HCT116 (cell line): ENCODE results near the gene ZNF594. TPM values are rescaled to one million over a fixed set of nuclear protein-coding genes. Genes with fewer than 3 reads are reported as not detected.

Experiments
- ATAC-seq: fragments of 200-7000 bp; cut with Tn5 transposase; 2 replicates; pipeline ENCODE4 v1.9.1; 2020; ENCODE audit warnings: mild to moderate bottlenecking, moderate library complexity
- BruUV-seq: library from RNA; stranded (reverse); fragments of 400-500 nt; replicated peaks from 2 replicates; lab custom pipeline; 2021; lab: Mats Ljungman, UMichigan
- CTCF ChIA-PET: fragments of 300-600 bp; sonication (Branson Sonifier 250); formaldehyde crosslinking; loops from one replicate; lab custom pipeline; 2021; ENCODE audit warnings: antibody characterized with exemption; lab: Charles Lee
- POLR2A ChIA-PET: fragments of 300-600, 350-600 bp; sonication (Branson Sonifier 250); formaldehyde crosslinking; loops from one replicate; lab custom pipeline; 2021; ENCODE audit warnings: antibody characterized with exemption; lab: Charles Lee
- RAD21 ChIA-PET, 2 experiments: fragments of 300-600 bp; sonication (Branson Sonifier 250); formaldehyde crosslinking; loops; one replicate each; lab custom pipeline; 2023; ENCODE audit warnings: low total read pairs in 2 of 2; ENCODE audit not compliant: uncharacterized antibody in 2 of 2, unreplicated experiment in 2 of 2, low non-redundant PET in 1 of 2; lab: Charles Lee
- DNase-seq: peaks from one replicate; pipeline ENCODE4 v3.0.0-alpha.2; 2010; ENCODE audit warnings: low read depth, low spot score
- H2AFZ ChIP-seq: fragments of 200-600 bp; shearing (Covaris generic), sonication (generic); 2 replicates; pipeline ENCODE4 v1.6.1; 2017; ENCODE audit warnings: low read depth, mixed run types, mixed read lengths, antibody characterized with exemption, low read length; ENCODE audit not compliant: poor library complexity, severe bottlenecking
- H3K27ac ChIP-seq: 2 replicates; pipeline ENCODE4 v1.5.1; 2012; ENCODE audit warnings: low read depth, low read length
- H3K27me3 ChIP-seq: fragments of 200-600 bp; sonication (generic); 2 replicates; pipeline ENCODE4 v1.6.1; 2016; ENCODE audit warnings: mixed run types, low read length, mixed read lengths; ENCODE audit not compliant: insufficient read depth
- H3K36me3 ChIP-seq, 2 experiments: fragments of 200-500 bp in 1 of 2; fragments of 200-600 bp in 1 of 2; sonication (Bioruptor generic) in 1 of 2; sonication (generic) in 1 of 2; 2 replicates each; pipeline versions ENCODE4 v1.5.1 to v1.6.1; 2014 to 2016; ENCODE audit warnings: low read length in 2 of 2, inconsistent platforms in 1 of 2, mixed read lengths in 1 of 2, mixed run types in 1 of 2; ENCODE audit not compliant: insufficient read depth in 2 of 2, control insufficient read depth in 1 of 2
- H3K4me1 ChIP-seq, 2 experiments: fragments of 200-600 bp in 1 of 2; sonication (generic) in 1 of 2; 2 replicates each; pipeline versions ENCODE4 v1.5.1 to v1.6.1; 2012 to 2017; ENCODE audit warnings: low read length in 2 of 2, inconsistent platforms in 1 of 2, mild to moderate bottlenecking in 1 of 2, mixed read lengths in 1 of 2, mixed run types in 1 of 2, moderate library complexity in 1 of 2; ENCODE audit not compliant: insufficient read depth in 2 of 2, control insufficient read depth in 1 of 2
- H3K4me2 ChIP-seq: fragments of 200-600 bp; sonication (generic); 2 replicates; pipeline ENCODE4 v1.6.1; 2017; ENCODE audit warnings: mixed run types, low read length, mixed read lengths
- H3K4me3 ChIP-seq, 2 experiments: fragments of 200-600 bp in 1 of 2; sonication (generic) in 1 of 2; replicated peaks in 1 of 2; 2 replicates each; pipeline ENCODE4 v1.5.1; 2011 to 2016; ENCODE audit warnings: low read length in 2 of 2, control low read depth in 1 of 2, low read depth in 1 of 2, mild to moderate bottlenecking in 1 of 2, mixed read lengths in 1 of 2, mixed run types in 1 of 2
- H3K79me2 ChIP-seq: fragments of 200-600 bp; sonication (generic); 2 replicates; pipeline ENCODE4 v1.6.1; 2017; ENCODE audit warnings: mild to moderate bottlenecking, mixed run types, low read length, moderate library complexity, mixed read lengths; ENCODE audit not compliant: insufficient read depth
- H3K9ac ChIP-seq: fragments of 200-600 bp; sonication (generic); 2 replicates; pipeline ENCODE4 v1.6.1; 2016; ENCODE audit warnings: low read length, mixed read lengths
- H3K9me2 ChIP-seq: fragments of 200-600 bp; sonication (generic), shearing (Covaris generic); 2 replicates; pipeline ENCODE4 v1.6.1; 2017; ENCODE audit warnings: mixed run types, mild to moderate bottlenecking, moderate library complexity; ENCODE audit not compliant: insufficient read depth
- H3K9me3 ChIP-seq, 2 experiments: fragments of 200-500 bp in 1 of 2; fragments of 200-600 bp in 1 of 2; sonication (Bioruptor generic) in 1 of 2; sonication (generic) in 1 of 2; 2 replicates each; pipeline ENCODE4 v1.6.1; 2014 to 2017; ENCODE audit warnings: low read length in 2 of 2, mixed read lengths in 2 of 2, inconsistent platforms in 1 of 2, low read depth in 1 of 2, mild to moderate bottlenecking in 1 of 2, mixed run types in 1 of 2, moderate library complexity in 1 of 2; ENCODE audit not compliant: control insufficient read depth in 1 of 2, insufficient read depth in 1 of 2
- H4K20me1 ChIP-seq: fragments of 200-600 bp; sonication (generic), shearing (Covaris generic); 2 replicates; pipeline ENCODE4 v1.6.1; 2017; ENCODE audit warnings: mixed run types, mild to moderate bottlenecking, moderate library complexity; ENCODE audit not compliant: insufficient read depth
- FOSL1 ChIP-seq: IDR thresholded peaks from 2 replicates; pipeline ENCODE4 v1.6.1; 2012; ENCODE audit warnings: low read depth
- JUND ChIP-seq: IDR thresholded peaks from 2 replicates; pipeline ENCODE4 v1.6.1; 2012
- RAD21 ChIP-seq: IDR thresholded peaks from 2 replicates; pipeline ENCODE4 v1.6.1; 2012; ENCODE audit warnings: low read depth, mild to moderate bottlenecking
- SP1 ChIP-seq: IDR thresholded peaks from 2 replicates; pipeline ENCODE4 v1.6.1; 2012; ENCODE audit warnings: low read depth
- SRF ChIP-seq: IDR thresholded peaks from 2 replicates; pipeline ENCODE4 v1.6.1; 2012; ENCODE audit warnings: low read depth
- TCF7L2 ChIP-seq: IDR thresholded peaks from 2 replicates; pipeline ENCODE4 v1.7.0; 2011; ENCODE audit warnings: borderline replicate concordance, inconsistent platforms; ENCODE audit not compliant: insufficient read depth, insufficient read length; ENCODE audit errors: extremely low read depth
- ZFX ChIP-seq: fragments of 450-650 bp; IDR thresholded peaks from 2 replicates; pipeline ENCODE4 v1.6.1; 2017
- intact Hi-C: fragments of 100-400 bp; cut with micrococcal nuclease; formaldehyde crosslinking; loops from 2 replicates; pipeline ENCODE4 v1.10.0; 2022
- total RNA-seq: library from RNA; stranded (reverse); gene quantifications from one replicate; pipeline ENCODE4 v1.2.1, GENCODE V29; 2021; ENCODE audit not compliant: unreplicated experiment
- TF ChIP-seq, protein P1 (sequence below): IDR thresholded peaks from 2 replicates; pipeline ENCODE4 v1.6.1; 2011; ENCODE audit warnings: mild to moderate bottlenecking, low read length, moderate library complexity; ENCODE audit not compliant: insufficient replicate concordance; ENCODE audit errors: extremely low read depth
- TF ChIP-seq, protein P2 (sequence below): IDR thresholded peaks from 2 replicates; pipeline ENCODE4 v1.6.1; 2012; ENCODE audit warnings: low read depth

Gene ZNF594
- total RNA-seq, 1 experiment from 2014 or later, result 8.3 TPM

- ChIA-PET CTCF (no interaction called here), RAD21 (no interaction called here), POLR2A (no interaction called here)
- no peak overlapping the region for H3K4me2 ChIP-seq
- H3K4me3 ChIP-seq, result no peak overlapping the region
- ATAC-seq, result no peak
- no peaks in the 10 kb centered on the region for H3K79me2 ChIP-seq
- no peak overlapping the region for H3K27ac ChIP-seq
- no peak for DNase-seq
- H4K20me1 ChIP-seq, result no peaks in the 10 kb centered on the region
- H3K9me3 ChIP-seq, result no peaks in the 10 kb centered on the region
- no peaks in the 10 kb centered on the region for H3K4me1 ChIP-seq
- no peaks in the 10 kb centered on the region for H3K27me3 ChIP-seq
- no peak overlapping the region for H3K9ac ChIP-seq
- BruUV-seq, result no TSS peak
- no peak overlapping the region for H2AFZ ChIP-seq
- intact Hi-C loops, result no loop called here
- H3K9me2 ChIP-seq, result no peaks in the 10 kb centered on the region
- no peaks in the 10 kb centered on the region for H3K36me3 ChIP-seq
- no peak for TF ChIP-seq SRF
- TF ChIP-seq JUND, result no peak
- no peak for TF ChIP-seq FOSL1
- TF ChIP-seq, protein P1, sequence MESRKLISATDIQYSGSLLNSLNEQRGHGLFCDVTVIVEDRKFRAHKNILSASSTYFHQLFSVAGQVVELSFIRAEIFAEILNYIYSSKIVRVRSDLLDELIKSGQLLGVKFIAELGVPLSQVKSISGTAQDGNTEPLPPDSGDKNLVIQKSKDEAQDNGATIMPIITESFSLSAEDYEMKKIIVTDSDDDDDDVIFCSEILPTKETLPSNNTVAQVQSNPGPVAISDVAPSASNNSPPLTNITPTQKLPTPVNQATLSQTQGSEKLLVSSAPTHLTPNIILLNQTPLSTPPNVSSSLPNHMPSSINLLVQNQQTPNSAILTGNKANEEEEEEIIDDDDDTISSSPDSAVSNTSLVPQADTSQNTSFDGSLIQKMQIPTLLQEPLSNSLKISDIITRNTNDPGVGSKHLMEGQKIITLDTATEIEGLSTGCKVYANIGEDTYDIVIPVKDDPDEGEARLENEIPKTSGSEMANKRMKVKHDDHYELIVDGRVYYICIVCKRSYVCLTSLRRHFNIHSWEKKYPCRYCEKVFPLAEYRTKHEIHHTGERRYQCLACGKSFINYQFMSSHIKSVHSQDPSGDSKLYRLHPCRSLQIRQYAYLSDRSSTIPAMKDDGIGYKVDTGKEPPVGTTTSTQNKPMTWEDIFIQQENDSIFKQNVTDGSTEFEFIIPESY, result no peak
- no peak for TF ChIP-seq ZFX
- no peak for TF ChIP-seq TCF7L2
- no peak for TF ChIP-seq SP1
- TF ChIP-seq RAD21, result no peak
- TF ChIP-seq, protein P2, sequence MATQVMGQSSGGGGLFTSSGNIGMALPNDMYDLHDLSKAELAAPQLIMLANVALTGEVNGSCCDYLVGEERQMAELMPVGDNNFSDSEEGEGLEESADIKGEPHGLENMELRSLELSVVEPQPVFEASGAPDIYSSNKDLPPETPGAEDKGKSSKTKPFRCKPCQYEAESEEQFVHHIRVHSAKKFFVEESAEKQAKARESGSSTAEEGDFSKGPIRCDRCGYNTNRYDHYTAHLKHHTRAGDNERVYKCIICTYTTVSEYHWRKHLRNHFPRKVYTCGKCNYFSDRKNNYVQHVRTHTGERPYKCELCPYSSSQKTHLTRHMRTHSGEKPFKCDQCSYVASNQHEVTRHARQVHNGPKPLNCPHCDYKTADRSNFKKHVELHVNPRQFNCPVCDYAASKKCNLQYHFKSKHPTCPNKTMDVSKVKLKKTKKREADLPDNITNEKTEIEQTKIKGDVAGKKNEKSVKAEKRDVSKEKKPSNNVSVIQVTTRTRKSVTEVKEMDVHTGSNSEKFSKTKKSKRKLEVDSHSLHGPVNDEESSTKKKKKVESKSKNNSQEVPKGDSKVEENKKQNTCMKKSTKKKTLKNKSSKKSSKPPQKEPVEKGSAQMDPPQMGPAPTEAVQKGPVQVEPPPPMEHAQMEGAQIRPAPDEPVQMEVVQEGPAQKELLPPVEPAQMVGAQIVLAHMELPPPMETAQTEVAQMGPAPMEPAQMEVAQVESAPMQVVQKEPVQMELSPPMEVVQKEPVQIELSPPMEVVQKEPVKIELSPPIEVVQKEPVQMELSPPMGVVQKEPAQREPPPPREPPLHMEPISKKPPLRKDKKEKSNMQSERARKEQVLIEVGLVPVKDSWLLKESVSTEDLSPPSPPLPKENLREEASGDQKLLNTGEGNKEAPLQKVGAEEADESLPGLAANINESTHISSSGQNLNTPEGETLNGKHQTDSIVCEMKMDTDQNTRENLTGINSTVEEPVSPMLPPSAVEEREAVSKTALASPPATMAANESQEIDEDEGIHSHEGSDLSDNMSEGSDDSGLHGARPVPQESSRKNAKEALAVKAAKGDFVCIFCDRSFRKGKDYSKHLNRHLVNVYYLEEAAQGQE, result no peak
These were observed 46.7 kb upstream of the ZNF594 start for GRCh38 chr17:5238333-5238732.
